Neural cell (in vitro differentiated cells): ENCODE measurements around the gene SFMBT2. TPM values are rescaled to one million over a fixed set of nuclear protein-coding genes. Genes with fewer than 3 reads are reported as not detected.

Experiments
- H2AFZ ChIP-seq: fragments of 200-600, 300-800 bp; sonication (generic), shearing (Covaris generic); 2 replicates; pipeline ENCODE4 v1.6.0; 2014; ENCODE audit warnings: low read depth, mild to moderate bottlenecking, antibody characterized with exemption, low read length, moderate library complexity
- H3F3A ChIP-seq: fragments of 200-600 bp; shearing (Covaris generic); 2 replicates; pipeline ENCODE4 v1.6.1; 2016; ENCODE audit warnings: mild to moderate bottlenecking, moderate library complexity, mixed read lengths, antibody characterized with exemption, low read length; ENCODE audit not compliant: insufficient read depth, poor library complexity, severe bottlenecking
- H3K27ac ChIP-seq: fragments of 200-600, 300-800 bp; sonication (generic), shearing (Covaris generic); 2 replicates; pipeline ENCODE4 v1.5.1; 2014; ENCODE audit warnings: mild to moderate bottlenecking, low read length, moderate library complexity
- H3K27me3 ChIP-seq: fragments of 300-800, 200-600 bp; sonication (generic), shearing (Covaris generic); 2 replicates; pipeline ENCODE4 v1.6.0; 2014; ENCODE audit warnings: mild to moderate bottlenecking, low read depth, low read length, moderate library complexity; ENCODE audit not compliant: insufficient read depth
- H3K36me3 ChIP-seq: fragments of 300-800, 200-600 bp; sonication (generic), shearing (Covaris generic); 2 replicates; pipeline ENCODE4 v1.5.1; 2014; ENCODE audit warnings: mild to moderate bottlenecking, antibody characterized with exemption, low read length, moderate library complexity; ENCODE audit not compliant: insufficient read depth
- H3K4me2 ChIP-seq: fragments of 300-800, 200-600 bp; sonication (generic), shearing (Covaris generic); 2 replicates; pipeline ENCODE4 v1.6.0; 2014; ENCODE audit warnings: mild to moderate bottlenecking, low read length
- H3K4me3 ChIP-seq: fragments of 300-800, 200-600 bp; sonication (generic), shearing (Covaris generic); 2 replicates; pipeline ENCODE4 v1.5.1; 2014; ENCODE audit warnings: mild to moderate bottlenecking, low read length, moderate library complexity
- H3K79me2 ChIP-seq: fragments of 200-600 bp; shearing (Covaris generic); replicated peaks from 2 replicates; pipeline ENCODE4 v1.6.0; 2014; ENCODE audit warnings: mild to moderate bottlenecking, low read length, moderate library complexity; ENCODE audit not compliant: insufficient read depth
- H3K9ac ChIP-seq: fragments of 300-800, 200-600 bp; sonication (generic), shearing (Covaris generic); 2 replicates; pipeline ENCODE4 v1.6.1; 2016; ENCODE audit warnings: mild to moderate bottlenecking, low read length, mixed read lengths
- H3K9me2 ChIP-seq: fragments of 200-600 bp; shearing (Covaris generic); 2 replicates; pipeline ENCODE4 v1.6.1; 2016; ENCODE audit warnings: mild to moderate bottlenecking, low read length, mixed read lengths; ENCODE audit not compliant: insufficient read depth
- H3K9me3 ChIP-seq: fragments of 200-600, 300-800 bp; sonication (generic), shearing (Covaris generic); 2 replicates; pipeline ENCODE4 v1.6.1; 2016; ENCODE audit warnings: mild to moderate bottlenecking, mixed run types, low read length, moderate library complexity, mixed read lengths
- H4K20me1 ChIP-seq: fragments of 200-600 bp; shearing (Covaris generic); 2 replicates; pipeline ENCODE4 v1.6.1; 2016; ENCODE audit warnings: mild to moderate bottlenecking, mixed run types; ENCODE audit not compliant: insufficient read depth
- CTCF ChIP-seq: fragments of 450-650 bp; IDR thresholded peaks from 2 replicates; pipeline ENCODE4 v1.5.1; 2014; ENCODE audit warnings: antibody characterized with exemption, mild to moderate bottlenecking, moderate library complexity; ENCODE audit not compliant: poor library complexity, severe bottlenecking
- EP300 ChIP-seq: fragments of 450-650 bp; conservative IDR thresholded peaks from 2 replicates; pipeline ENCODE4 v1.6.1; 2014; ENCODE audit warnings: antibody characterized with exemption, mild to moderate bottlenecking, moderate library complexity; ENCODE audit not compliant: poor library complexity, severe bottlenecking
- EZH2 ChIP-seq: fragments of 200-600, 300-800 bp; shearing (Covaris generic), sonication (generic); IDR thresholded peaks from 2 replicates; pipeline ENCODE4 v1.6.1; 2014; ENCODE audit warnings: antibody characterized with exemption, low read length, borderline replicate concordance, mild to moderate bottlenecking; ENCODE audit not compliant: insufficient read depth, poor library complexity, severe bottlenecking
- MXI1 ChIP-seq: fragments of 450-650 bp; conservative IDR thresholded peaks from 2 replicates; pipeline ENCODE4 v1.6.1; 2014; ENCODE audit warnings: antibody characterized with exemption, mild to moderate bottlenecking; ENCODE audit not compliant: poor library complexity, severe bottlenecking
- POLR2AphosphoS5 ChIP-seq: IDR thresholded peaks from 2 replicates; pipeline ENCODE4 v1.6.1; 2012
- RAD21 ChIP-seq: fragments of 450-650 bp; conservative IDR thresholded peaks from 2 replicates; pipeline ENCODE4 v1.6.1; 2014; ENCODE audit warnings: antibody characterized with exemption, mild to moderate bottlenecking, moderate library complexity
- REST ChIP-seq: IDR thresholded peaks from 2 replicates; pipeline ENCODE4 v1.6.1; 2012; ENCODE audit warnings: borderline replicate concordance
- SMC3 ChIP-seq: fragments of 450-650 bp; conservative IDR thresholded peaks from 2 replicates; pipeline ENCODE4 v1.6.1; 2014; ENCODE audit warnings: antibody characterized with exemption, mild to moderate bottlenecking, moderate library complexity; ENCODE audit not compliant: poor library complexity
- TAF1 ChIP-seq: IDR thresholded peaks from 2 replicates; pipeline ENCODE4 v1.6.1; 2012; ENCODE audit warnings: low read depth
- polyA plus RNA-seq: library from polyadenylated mRNA; depleted of rRNA; stranded (reverse); fragments of >200 nt; gene quantifications from 2 replicates; pipeline ENCODE4 v1.2.3, GENCODE V29; 2014

Gene SFMBT2
- polyA plus RNA-seq, 1 donor from 2014 or later, result 1.3 TPM

DNA sequence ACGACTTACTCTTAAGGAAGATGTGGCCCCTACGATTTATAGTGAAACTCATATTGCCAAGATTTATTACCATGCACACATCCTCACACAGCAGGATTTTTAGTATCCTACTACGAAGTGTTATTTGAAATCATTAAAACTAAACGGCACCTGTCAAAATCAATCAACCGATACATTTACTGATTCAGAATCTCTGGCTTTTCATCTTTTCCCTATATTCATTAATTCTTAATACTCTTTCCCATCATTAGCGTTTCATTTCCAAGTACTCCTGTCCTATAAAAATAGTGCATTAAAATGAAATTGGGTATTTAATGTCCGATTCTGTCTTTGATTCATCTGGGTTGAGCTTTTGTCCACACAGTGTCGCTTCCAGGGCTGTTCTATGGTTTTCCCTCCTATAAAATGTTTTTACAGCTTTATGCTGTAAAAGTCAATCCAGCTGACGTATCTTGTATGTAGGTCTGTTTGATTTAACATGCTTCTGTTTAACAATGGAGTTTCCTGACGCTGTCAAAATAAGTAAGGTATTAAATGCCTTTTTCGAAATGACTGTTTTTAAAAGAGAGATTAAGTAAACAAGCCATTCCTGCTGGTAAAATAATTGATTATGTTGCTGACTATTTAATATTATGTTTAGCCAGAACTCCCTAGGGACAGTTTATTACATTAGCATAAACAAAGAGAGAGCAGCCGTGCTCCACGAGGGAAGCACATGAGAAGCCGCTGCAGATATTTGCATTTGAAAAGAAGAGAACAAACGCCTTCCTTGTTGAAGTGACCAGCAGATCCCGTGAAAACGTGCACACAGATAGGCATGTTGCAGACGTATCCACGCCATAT, 22.3 kb upstream of the SFMBT2 start:
- no peaks in the 10 kb centered on the region for H3K9me2 ChIP-seq
- peak overlapping the region; percentile 7 for H3K9ac ChIP-seq
- H3K27ac ChIP-seq, result peak overlapping the region; percentile 6
- H3K79me2 ChIP-seq, result no peaks in the 10 kb centered on the region
- H3K4me3 ChIP-seq, result peak overlapping the region; percentile 48
- H3K4me2 ChIP-seq, result no peak overlapping the region
- peaks cover 13% of the 10 kb centered on the region for H3K27me3 ChIP-seq
- TF ChIP-seq EP300 (no peak), MXI1 (peak; percentile 60), RAD21 (no peak), POLR2AphosphoS5 (peak; percentile 14), TAF1 (no peak), EZH2 (no peak), REST (no peak), CTCF (no peak), SMC3 (no peak)
- no peaks in the 10 kb centered on the region for H3K9me3 ChIP-seq
- H3K36me3 ChIP-seq, result no peaks in the 10 kb centered on the region
- H2AFZ ChIP-seq, result no peak overlapping the region
- H4K20me1 ChIP-seq, result no peaks in the 10 kb centered on the region
- no peaks in the 10 kb centered on the region for H3F3A ChIP-seq

GRCh38 chr10:7428673-7429350, 18.0 kb upstream of the SFMBT2 start:
- H3K79me2 ChIP-seq, result no peaks in the 10 kb centered on the region

More at GRCh38 chr10:7428673-7429350, 18.0 kb upstream of the SFMBT2 start:
- Histone ChIP-seq H3K4me2 (no peak overlapping the region), H4K20me1 (no peaks in the 10 kb centered on the region), H3K27me3 (peaks cover 13% of the 10 kb centered on the region), H3K9me2 (no peaks in the 10 kb centered on the region), H2AFZ (no peak overlapping the region), H3K4me3 (no peak overlapping the region), H3K27ac (no peak overlapping the region), H3F3A (no peaks in the 10 kb centered on the region), H3K9ac (no peak overlapping the region), H3K36me3 (no peaks in the 10 kb centered on the region), H3K9me3 (no peaks in the 10 kb centered on the region)
- TF ChIP-seq CTCF (no peak), RAD21 (no peak), MXI1 (no peak), POLR2AphosphoS5 (no peak), TAF1 (no peak), REST (no peak), EP300 (no peak), SMC3 (no peak), EZH2 (no peak)
